ENCODE data around the gene RYR2. TPM values are rescaled to one million over a fixed set of nuclear protein-coding genes. Genes with fewer than 3 reads are reported as not detected.

RYR2 gene
- total RNA-seq, 1 donor from 2014 or later, result 0.02 TPM

- no peak overlapping the region for H3K27ac Mint-ChIP-seq
- H3K27me3 Mint-ChIP-seq, result no peaks in the 10 kb centered on the region
- H3K4me1 Mint-ChIP-seq, result no peaks in the 10 kb centered on the region
- DNase-seq, result no peak
- H3K36me3 Mint-ChIP-seq (ENCODE audit: low read depth), result no peaks in the 10 kb centered on the region
- H3K9me3 Mint-ChIP-seq, result no peaks in the 10 kb centered on the region
- no peak overlapping the region for H3K4me3 Mint-ChIP-seq
- intact Hi-C loops (cut with micrococcal nuclease), result no loop called here
Observed at GRCh38 chr1:237702161-237702560, 660.2 kb downstream of the RYR2 start.

DNA sequence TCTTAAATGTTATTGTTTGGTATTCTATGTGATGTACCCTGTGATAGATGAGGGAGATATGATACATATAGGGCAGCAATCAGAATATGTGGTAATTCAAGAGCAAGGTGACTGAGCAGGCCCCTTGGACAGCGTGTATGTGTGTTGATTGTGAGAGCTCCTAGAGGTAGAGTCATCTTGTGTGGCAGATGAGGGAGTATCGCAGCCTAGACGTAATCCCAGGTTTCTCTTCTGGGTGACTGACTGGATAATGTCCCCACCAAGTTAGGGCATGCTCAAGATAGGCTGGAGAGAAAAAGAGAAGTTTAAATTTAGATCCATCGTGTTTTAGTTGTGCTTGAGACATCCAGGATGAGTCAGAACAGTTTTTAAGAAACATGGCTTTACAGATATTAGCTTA is 663.5 kb downstream of the RYR2 start:
- Mint-ChIP-seq H3K4me3 (no peak overlapping the region), H3K4me1 (no peaks in the 10 kb centered on the region), H3K9me3 (no peaks in the 10 kb centered on the region), H3K27me3 (no peaks in the 10 kb centered on the region), H3K36me3 (ENCODE audit: low read depth) (no peaks in the 10 kb centered on the region), H3K27ac (no peak overlapping the region)
- intact Hi-C loops (cut with micrococcal nuclease), result no loop called here
- DNase-seq, result no peak

- DNase-seq, result no peak
- Mint-ChIP-seq H3K27me3 (no peaks in the 10 kb centered on the region), H3K9me3 (no peaks in the 10 kb centered on the region), H3K27ac (no peak overlapping the region), H3K36me3 (ENCODE audit: low read depth) (no peaks in the 10 kb centered on the region), H3K4me1 (no peaks in the 10 kb centered on the region), H3K4me3 (no peak overlapping the region)
- intact Hi-C loops (cut with micrococcal nuclease), result no loop called here
Observed at GRCh38 chr1:237709355-237709754, 667.4 kb downstream of the RYR2 start.

DNA sequence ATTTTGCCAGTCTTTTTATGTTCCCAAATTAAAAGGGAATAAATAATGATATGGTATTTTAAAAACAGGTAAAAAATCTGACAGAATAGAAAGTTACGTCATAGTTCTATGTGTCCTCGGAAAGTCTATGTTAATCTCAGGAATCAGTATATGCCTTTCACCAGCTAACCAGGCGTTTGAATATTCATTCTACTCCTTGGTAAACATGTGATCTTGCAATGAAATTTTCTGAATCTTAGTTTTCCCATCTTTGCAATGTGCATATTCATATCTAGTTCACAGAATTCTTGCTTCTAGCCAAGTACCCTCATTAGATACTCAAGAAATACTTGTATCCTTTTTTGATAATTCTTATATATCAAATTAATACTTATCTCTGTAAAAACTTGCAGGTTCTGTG is 669.3 kb downstream of the RYR2 start:
- DNase-seq, result no peak
- Mint-ChIP-seq H3K4me1 (no peaks in the 10 kb centered on the region), H3K36me3 (ENCODE audit: low read depth) (no peaks in the 10 kb centered on the region), H3K27me3 (no peaks in the 10 kb centered on the region), H3K9me3 (no peaks in the 10 kb centered on the region), H3K27ac (no peak overlapping the region), H3K4me3 (no peak overlapping the region)
- intact Hi-C loops (cut with micrococcal nuclease), result no loop called here

DNA sequence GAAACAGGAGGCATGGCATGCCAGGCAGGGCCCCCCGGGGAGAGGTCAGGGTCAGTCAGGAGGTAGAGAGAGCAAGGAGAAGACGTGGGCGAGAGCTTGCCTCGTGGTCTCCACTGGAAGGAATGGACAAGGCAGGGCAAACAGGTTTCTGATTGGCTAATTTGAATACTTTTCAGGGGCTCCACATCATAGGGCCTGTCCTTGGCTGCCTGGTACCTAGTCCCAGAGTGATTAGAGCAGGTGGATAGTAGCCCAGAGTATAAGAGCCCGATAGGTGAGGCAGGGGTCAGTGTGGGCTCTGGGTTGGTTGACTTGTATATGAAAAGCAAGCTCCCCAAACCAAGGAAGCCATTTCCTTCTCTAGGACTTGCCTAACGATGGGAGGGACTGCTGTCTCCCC is 670.1 kb downstream of the RYR2 start:
- H3K36me3 Mint-ChIP-seq (ENCODE audit: low read depth), result no peaks in the 10 kb centered on the region
- no peaks in the 10 kb centered on the region for H3K27me3 Mint-ChIP-seq
- no peaks in the 10 kb centered on the region for H3K4me1 Mint-ChIP-seq

DNA sequence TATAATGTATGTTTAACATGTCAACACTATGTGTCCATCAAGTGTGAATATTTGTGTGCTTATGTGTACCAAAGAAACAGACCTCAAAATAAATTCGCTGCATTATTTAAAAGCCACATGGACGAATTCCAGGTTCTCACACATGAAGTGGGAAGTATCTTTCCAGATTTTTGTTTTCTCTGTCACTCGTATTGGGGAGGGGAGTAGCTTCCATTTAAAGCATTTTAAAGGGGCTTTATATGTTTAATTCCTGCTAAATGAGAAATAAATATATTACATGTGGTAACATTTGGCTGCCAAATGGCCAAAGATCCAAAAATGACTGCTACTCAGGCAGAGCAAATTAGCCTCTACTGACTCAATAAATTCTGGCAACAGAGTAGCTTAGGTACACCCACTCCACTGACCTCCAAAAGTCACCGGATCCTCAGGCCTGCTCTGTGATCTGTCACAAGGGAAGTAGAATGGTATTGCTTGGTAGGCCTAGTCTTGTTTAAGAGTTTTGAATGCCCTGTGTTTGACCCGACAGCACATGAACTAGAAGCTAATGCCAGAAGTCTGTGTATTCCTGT is 670.7 kb downstream of the RYR2 start:
- no peak overlapping the region for H3K27ac Mint-ChIP-seq
- H3K36me3 Mint-ChIP-seq (ENCODE audit: low read depth), result no peaks in the 10 kb centered on the region
- DNase-seq, result no peak
- intact Hi-C loops (cut with micrococcal nuclease), result no loop called here
- no peak overlapping the region for H3K4me3 Mint-ChIP-seq
- no peaks in the 10 kb centered on the region for H3K27me3 Mint-ChIP-seq
- no peaks in the 10 kb centered on the region for H3K9me3 Mint-ChIP-seq
- H3K4me1 Mint-ChIP-seq, result no peaks in the 10 kb centered on the region

More for the DNA sequence above, 670.1 kb downstream of the RYR2 start:
- intact Hi-C loops (cut with micrococcal nuclease), result no loop called here
- Mint-ChIP-seq H3K4me3 (no peak overlapping the region), H3K27ac (no peak overlapping the region), H3K9me3 (no peaks in the 10 kb centered on the region)
- no peak for DNase-seq

GRCh38 chr1:237713916-237714315 is 671.9 kb downstream of the RYR2 start:
- DNase-seq, result no peak
- Mint-ChIP-seq H3K4me3 (no peak overlapping the region), H3K27me3 (no peaks in the 10 kb centered on the region), H3K4me1 (no peaks in the 10 kb centered on the region), H3K9me3 (no peaks in the 10 kb centered on the region), H3K27ac (no peak overlapping the region), H3K36me3 (ENCODE audit: low read depth) (no peaks in the 10 kb centered on the region)
- intact Hi-C loops (cut with micrococcal nuclease), result no loop called here

DNA sequence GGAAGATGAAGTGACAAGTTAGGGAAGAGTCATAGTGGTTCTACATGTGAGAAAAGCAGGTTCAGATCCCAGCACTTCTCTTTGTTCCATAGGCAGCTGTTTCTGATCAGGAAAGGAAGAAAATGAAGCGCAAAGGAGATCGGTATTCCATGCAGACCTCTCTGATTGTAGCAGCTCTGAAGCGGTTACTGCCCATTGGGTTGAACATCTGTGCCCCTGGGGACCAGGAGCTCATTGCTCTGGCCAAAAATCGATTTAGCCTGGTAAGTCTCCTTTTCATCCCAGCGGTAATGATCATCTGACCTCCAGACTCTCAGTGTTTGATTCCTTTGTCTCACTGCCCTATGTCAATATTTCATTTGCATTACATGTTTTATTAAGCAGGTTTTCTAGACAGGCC is 675.1 kb downstream of the RYR2 start:
- no peaks in the 10 kb centered on the region for H3K9me3 Mint-ChIP-seq
- DNase-seq, result no peak
- H3K27me3 Mint-ChIP-seq, result no peaks in the 10 kb centered on the region
- H3K4me1 Mint-ChIP-seq, result no peaks in the 10 kb centered on the region
- H3K4me3 Mint-ChIP-seq, result no peak overlapping the region
- intact Hi-C loops (cut with micrococcal nuclease), result no loop called here
- no peaks in the 10 kb centered on the region for H3K36me3 Mint-ChIP-seq (ENCODE audit: low read depth)
- no peak overlapping the region for H3K27ac Mint-ChIP-seq

- peaks cover 6% of the 10 kb centered on the region for H3K9me3 Mint-ChIP-seq
- H3K27me3 Mint-ChIP-seq, result no peaks in the 10 kb centered on the region
- no peaks in the 10 kb centered on the region for H3K4me1 Mint-ChIP-seq
- H3K27ac Mint-ChIP-seq, result no peak overlapping the region
- no peaks in the 10 kb centered on the region for H3K36me3 Mint-ChIP-seq (ENCODE audit: low read depth)
- no peak overlapping the region for H3K4me3 Mint-ChIP-seq
- DNase-seq, result no peak
- intact Hi-C loops (cut with micrococcal nuclease), result no loop called here
Observed at GRCh38 chr1:237730826-237731350, 688.9 kb downstream of the RYR2 start.

GRCh38 chr1:237732657-237733056 is 690.7 kb downstream of the RYR2 start:
- Mint-ChIP-seq H3K9me3 (peaks cover 7% of the 10 kb centered on the region), H3K4me1 (peaks cover 8% of the 10 kb centered on the region), H3K27me3 (no peaks in the 10 kb centered on the region), H3K36me3 (ENCODE audit: low read depth) (no peaks in the 10 kb centered on the region), H3K27ac (no peak overlapping the region), H3K4me3 (no peak overlapping the region)
- no peak for DNase-seq
- intact Hi-C loops (cut with micrococcal nuclease), result no loop called here

DNA sequence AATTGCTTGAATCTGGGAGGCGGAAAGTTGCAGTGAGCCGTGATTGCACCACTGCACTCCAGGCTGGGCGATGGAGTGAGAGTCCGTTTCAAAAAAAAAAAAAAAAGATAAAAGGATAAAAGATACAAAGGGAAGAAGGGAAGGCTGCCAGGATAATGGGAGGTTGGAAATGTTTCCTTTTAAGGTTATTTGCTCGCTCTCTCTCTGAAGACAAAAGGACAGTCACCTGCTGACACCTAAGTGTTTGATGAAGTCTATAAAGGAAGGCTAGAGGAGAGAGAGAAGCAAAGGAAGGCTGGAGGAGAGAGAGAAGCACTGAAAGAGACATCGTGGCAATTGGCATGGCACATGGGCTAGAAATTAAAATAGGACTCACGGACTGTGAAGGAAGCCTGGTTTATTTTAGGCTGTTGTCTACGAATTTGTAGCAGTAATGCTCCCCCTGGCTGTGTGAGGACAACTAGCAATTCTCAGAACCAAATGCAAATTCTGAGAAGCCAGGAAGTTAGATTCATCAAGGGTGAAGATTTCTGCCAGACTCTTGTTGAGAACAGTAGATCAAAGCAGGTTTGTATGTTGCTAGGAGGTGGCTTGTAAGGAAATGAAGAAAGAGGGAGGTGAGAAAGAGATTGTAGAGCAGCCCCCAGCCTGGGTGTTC is 694.5 kb downstream of the RYR2 start:
- H3K27ac Mint-ChIP-seq, result peak overlapping the region; percentile 25
- peak; percentile 78 for DNase-seq
- H3K9me3 Mint-ChIP-seq, result peaks cover 8% of the 10 kb centered on the region
- H3K4me1 Mint-ChIP-seq, result peaks cover 8% of the 10 kb centered on the region
- peak overlapping the region; percentile 4 for H3K4me3 Mint-ChIP-seq
- H3K27me3 Mint-ChIP-seq, result no peaks in the 10 kb centered on the region
- no peaks in the 10 kb centered on the region for H3K36me3 Mint-ChIP-seq (ENCODE audit: low read depth)
- intact Hi-C loops (cut with micrococcal nuclease), result no loop called here

GRCh38 chr1:237737448-237737847 is 695.5 kb downstream of the RYR2 start:
- Mint-ChIP-seq H3K9me3 (peaks cover 8% of the 10 kb centered on the region), H3K27ac (no peak overlapping the region), H3K36me3 (ENCODE audit: low read depth) (no peaks in the 10 kb centered on the region), H3K27me3 (no peaks in the 10 kb centered on the region), H3K4me3 (no peak overlapping the region), H3K4me1 (peaks cover 8% of the 10 kb centered on the region)
- intact Hi-C loops (cut with micrococcal nuclease), result no loop called here
- DNase-seq, result no peak

DNA sequence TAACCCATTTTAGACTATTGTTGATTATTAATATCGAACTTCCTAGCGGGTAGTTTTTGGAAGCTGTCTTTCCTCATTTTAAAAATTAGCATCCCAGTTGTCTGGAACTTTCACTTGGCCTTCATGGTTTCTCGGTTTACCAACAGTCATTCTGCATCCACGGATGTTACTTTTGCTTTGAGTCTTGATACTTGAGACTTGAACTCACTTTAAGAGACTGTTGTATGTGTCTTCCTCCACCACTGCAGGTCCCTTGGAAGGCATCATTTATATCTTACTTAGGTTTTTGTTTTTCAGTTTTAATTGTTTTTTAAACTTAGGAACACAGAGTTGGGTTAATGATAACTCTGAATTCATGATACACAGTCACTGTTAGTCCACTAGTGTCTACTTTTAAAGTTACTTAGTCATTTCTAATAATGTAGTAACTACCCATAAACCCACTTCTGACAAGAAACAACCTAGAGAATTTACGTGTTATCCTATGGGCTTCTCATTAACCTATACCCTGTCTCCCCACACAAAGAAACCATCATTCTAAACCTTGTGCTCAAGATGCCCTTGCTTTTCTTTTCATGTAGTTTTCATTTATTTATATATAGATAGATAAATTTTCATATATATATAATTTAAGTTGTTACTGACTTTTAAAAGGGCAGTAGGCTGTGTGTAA is 696.1 kb downstream of the RYR2 start:
- peaks cover 8% of the 10 kb centered on the region for H3K9me3 Mint-ChIP-seq
- no peak for DNase-seq
- intact Hi-C loops (cut with micrococcal nuclease), result no loop called here
- H3K27me3 Mint-ChIP-seq, result no peaks in the 10 kb centered on the region
- no peak overlapping the region for H3K27ac Mint-ChIP-seq
- H3K4me1 Mint-ChIP-seq, result peaks cover 8% of the 10 kb centered on the region
- no peak overlapping the region for H3K4me3 Mint-ChIP-seq
- no peaks in the 10 kb centered on the region for H3K36me3 Mint-ChIP-seq (ENCODE audit: low read depth)

DNA sequence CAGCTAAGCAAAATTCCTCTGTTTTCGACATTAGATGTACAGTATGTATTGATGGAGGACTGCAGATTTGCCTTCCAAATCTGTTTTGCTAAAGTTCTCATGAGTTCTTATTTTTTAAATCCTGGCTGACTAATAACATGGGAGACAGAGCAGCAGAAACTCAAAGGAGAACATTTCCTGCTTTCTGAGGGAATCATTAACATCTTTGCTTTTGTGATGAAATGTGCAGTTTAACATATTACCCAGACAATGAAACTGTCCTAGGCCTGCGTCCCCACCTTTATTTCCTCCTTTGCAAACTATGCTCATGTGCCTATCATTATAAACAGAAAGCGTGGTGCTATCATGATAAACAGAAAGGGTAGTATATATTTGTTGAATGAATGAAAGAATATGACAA is 698.9 kb downstream of the RYR2 start:
- Mint-ChIP-seq H3K27me3 (no peaks in the 10 kb centered on the region), H3K4me3 (no peak overlapping the region), H3K9me3 (peaks cover 2% of the 10 kb centered on the region)

More for the DNA sequence above, 698.9 kb downstream of the RYR2 start:
- no peak for DNase-seq
- Mint-ChIP-seq H3K27ac (no peak overlapping the region), H3K4me1 (peaks cover 8% of the 10 kb centered on the region), H3K36me3 (ENCODE audit: low read depth) (no peaks in the 10 kb centered on the region)
- intact Hi-C loops (cut with micrococcal nuclease), result no loop called here
